ENCODE measurements around the gene ENTPD1. TPM values are rescaled to one million over a fixed set of nuclear protein-coding genes. Genes with fewer than 3 reads are reported as not detected.
A peak's percentile ranks its signal among the peaks of the same experiment; 100 is the strongest.

Gene ENTPD1
- total RNA-seq, 1 experiment from 2014 or later = 0.92 TPM

GRCh38 chr10:95840121-95840520 lies 84.2 kb downstream of the ENTPD1 start:
- Histone ChIP-seq H3K27me3 (replicated peaks; ENCODE audit: insufficient read depth, low read depth, low read length, poor library complexity) (no peaks in the 10 kb centered on the region), H3K4me3 (ENCODE audit: low read depth, low read length, poor library complexity, severe bottlenecking) (no peak overlapping the region), H3K4me1 (ENCODE audit: insufficient read depth, low read length, poor library complexity, severe bottlenecking) (no peaks in the 10 kb centered on the region), H3K36me3 (ENCODE audit: insufficient read depth, low read length, poor library complexity, severe bottlenecking) (no peaks in the 10 kb centered on the region), H3K9me3 (ENCODE audit: low read depth, low read length, poor library complexity, severe bottlenecking) (no peaks in the 10 kb centered on the region), H3K27ac (ENCODE audit: low read depth, low read length, poor library complexity, severe bottlenecking) (no peak overlapping the region)
- no TSS peak for BruUV-seq (replicated peaks)
- ChIA-PET POLR2A (ENCODE audit: low non-redundant PET) (no interaction called here), CTCF (interaction anchor here (6.9 kb wide), 1 partner anchor 147 kb away, joined by 84 read pairs; the partner anchor contains the start of gene TCTN3)
- TF ChIP-seq, protein P1, sequence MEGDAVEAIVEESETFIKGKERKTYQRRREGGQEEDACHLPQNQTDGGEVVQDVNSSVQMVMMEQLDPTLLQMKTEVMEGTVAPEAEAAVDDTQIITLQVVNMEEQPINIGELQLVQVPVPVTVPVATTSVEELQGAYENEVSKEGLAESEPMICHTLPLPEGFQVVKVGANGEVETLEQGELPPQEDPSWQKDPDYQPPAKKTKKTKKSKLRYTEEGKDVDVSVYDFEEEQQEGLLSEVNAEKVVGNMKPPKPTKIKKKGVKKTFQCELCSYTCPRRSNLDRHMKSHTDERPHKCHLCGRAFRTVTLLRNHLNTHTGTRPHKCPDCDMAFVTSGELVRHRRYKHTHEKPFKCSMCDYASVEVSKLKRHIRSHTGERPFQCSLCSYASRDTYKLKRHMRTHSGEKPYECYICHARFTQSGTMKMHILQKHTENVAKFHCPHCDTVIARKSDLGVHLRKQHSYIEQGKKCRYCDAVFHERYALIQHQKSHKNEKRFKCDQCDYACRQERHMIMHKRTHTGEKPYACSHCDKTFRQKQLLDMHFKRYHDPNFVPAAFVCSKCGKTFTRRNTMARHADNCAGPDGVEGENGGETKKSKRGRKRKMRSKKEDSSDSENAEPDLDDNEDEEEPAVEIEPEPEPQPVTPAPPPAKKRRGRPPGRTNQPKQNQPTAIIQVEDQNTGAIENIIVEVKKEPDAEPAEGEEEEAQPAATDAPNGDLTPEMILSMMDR (conservative IDR thresholded peaks at IDR 0.05; ENCODE audit: low read depth, low read length) = no peak
- no peak for TF ChIP-seq EZH2 (IDR thresholded peaks at IDR 0.05; ENCODE audit: borderline replicate concordance, low read depth, low read length, poor library complexity, severe bottlenecking)
- no peak for DNase-seq (ENCODE audit: low spot score)
- intact Hi-C loops (cut with micrococcal nuclease; ENCODE audit: unreplicated experiment) = loop anchor here (5.0 kb wide), 1 partner anchor 468 kb away; no protein-coding TSS in a partner anchor

DNA sequence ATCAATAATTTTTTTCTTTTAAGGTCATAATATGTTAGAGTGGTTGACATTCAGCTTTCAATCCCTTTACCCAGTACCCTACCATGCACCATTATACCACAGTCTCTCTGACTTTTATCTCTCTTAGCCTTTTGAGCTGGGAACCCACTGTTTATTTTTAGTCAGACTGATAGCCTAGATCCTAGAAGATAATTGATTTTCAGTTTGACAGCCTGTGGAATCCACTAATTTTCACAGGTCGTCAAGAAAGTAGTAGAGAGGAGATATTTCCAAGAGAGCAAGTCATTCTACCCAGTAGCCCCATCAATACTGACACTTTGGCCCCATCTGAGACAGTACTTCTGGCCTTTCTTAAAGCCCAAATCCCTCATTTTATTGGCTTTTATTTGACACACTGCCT lies 84.7 kb downstream of the ENTPD1 start:
- CTCF ChIA-PET = interaction anchor here (6.9 kb wide), 1 partner anchor 147 kb away, joined by 84 read pairs; the partner anchor contains the start of gene TCTN3
- H3K9me3 ChIP-seq (ENCODE audit: low read depth, low read length, poor library complexity, severe bottlenecking) = no peaks in the 10 kb centered on the region
- intact Hi-C loops (cut with micrococcal nuclease; ENCODE audit: unreplicated experiment) = loop anchor here (5.0 kb wide), 1 partner anchor 468 kb away; no protein-coding TSS in a partner anchor
- H3K4me1 ChIP-seq (ENCODE audit: insufficient read depth, low read length, poor library complexity, severe bottlenecking) = no peaks in the 10 kb centered on the region
- no peak overlapping the region for H3K4me3 ChIP-seq (ENCODE audit: low read depth, low read length, poor library complexity, severe bottlenecking)
- H3K36me3 ChIP-seq (ENCODE audit: insufficient read depth, low read length, poor library complexity, severe bottlenecking) = no peaks in the 10 kb centered on the region
- H3K27ac ChIP-seq (ENCODE audit: low read depth, low read length, poor library complexity, severe bottlenecking) = no peak overlapping the region
- BruUV-seq (replicated peaks) = no TSS peak
- TF ChIP-seq, protein P1 (conservative IDR thresholded peaks at IDR 0.05; ENCODE audit: low read depth, low read length) = no peak
- no peak for TF ChIP-seq EZH2 (IDR thresholded peaks at IDR 0.05; ENCODE audit: borderline replicate concordance, low read depth, low read length, poor library complexity, severe bottlenecking)
- no peak for DNase-seq (ENCODE audit: low spot score)
- POLR2A ChIA-PET (ENCODE audit: low non-redundant PET) = no interaction called here
- H3K27me3 ChIP-seq (replicated peaks; ENCODE audit: insufficient read depth, low read depth, low read length, poor library complexity) = no peaks in the 10 kb centered on the region

GRCh38 chr10:95841661-95842498 lies 85.9 kb downstream of the ENTPD1 start:
- CTCF ChIA-PET = interaction anchor here (6.9 kb wide), 1 partner anchor 148 kb away, joined by 84 read pairs; the partner anchor contains the start of gene TCTN3
- no peaks in the 10 kb centered on the region for H3K36me3 ChIP-seq (ENCODE audit: insufficient read depth, low read length, poor library complexity, severe bottlenecking)
- POLR2A ChIA-PET (ENCODE audit: low non-redundant PET) = no interaction called here
- intact Hi-C loops (cut with micrococcal nuclease; ENCODE audit: unreplicated experiment) = loop anchor here (1.0 to 5.0 kb wide), 2 partner anchors 148 to 470 kb away; no protein-coding TSS in a partner anchor
- H3K27ac ChIP-seq (ENCODE audit: low read depth, low read length, poor library complexity, severe bottlenecking) = no peak overlapping the region
- no peak overlapping the region for H3K4me3 ChIP-seq (ENCODE audit: low read depth, low read length, poor library complexity, severe bottlenecking)
- no peaks in the 10 kb centered on the region for H3K9me3 ChIP-seq (ENCODE audit: low read depth, low read length, poor library complexity, severe bottlenecking)
- H3K4me1 ChIP-seq (ENCODE audit: insufficient read depth, low read length, poor library complexity, severe bottlenecking) = no peaks in the 10 kb centered on the region
- no TSS peak for BruUV-seq (replicated peaks)
- H3K27me3 ChIP-seq (replicated peaks; ENCODE audit: insufficient read depth, low read depth, low read length, poor library complexity) = no peaks in the 10 kb centered on the region
- TF ChIP-seq, protein P1 (conservative IDR thresholded peaks at IDR 0.05; ENCODE audit: low read depth, low read length) = peak; percentile 79
- no peak for TF ChIP-seq EZH2 (IDR thresholded peaks at IDR 0.05; ENCODE audit: borderline replicate concordance, low read depth, low read length, poor library complexity, severe bottlenecking)
- DNase-seq (ENCODE audit: low spot score) = peak; percentile 74
